ENCODE data around the gene MGMT.

DNA sequence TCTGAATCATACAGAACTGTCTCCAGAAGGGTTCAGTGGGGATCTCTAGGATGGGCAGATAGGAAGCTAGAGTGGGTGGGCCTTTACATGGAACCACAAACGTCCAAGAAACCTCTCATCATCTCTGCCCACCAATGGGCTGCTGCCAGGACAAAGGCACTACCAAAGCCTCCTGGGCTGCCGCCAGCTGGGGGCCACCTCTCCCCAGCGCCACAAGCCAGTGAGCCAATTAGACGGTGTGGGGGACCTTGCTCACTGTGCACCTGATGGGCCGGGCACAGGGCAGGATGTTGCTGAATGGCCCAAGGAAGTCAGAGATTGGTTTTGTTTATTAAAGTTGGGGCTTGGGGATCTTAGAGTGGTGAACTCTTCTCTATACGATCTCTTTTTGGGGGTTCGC is 242.1 kb downstream of the MGMT start:
- TF ChIP-seq POLR2A (IDR thresholded peaks at IDR 0.05) (no peak), CTCF (IDR thresholded peaks at IDR 0.05) (no peak), POLR2AphosphoS5 (IDR thresholded peaks at IDR 0.05) (no peak)
